ENCODE measurements around the gene ERO1A. TPM values are rescaled to one million over a fixed set of nuclear protein-coding genes. Genes with fewer than 3 reads are reported as not detected.

The ERO1A gene
- total RNA-seq, 1 experiment from 2014 or later: 118 TPM

DNA sequence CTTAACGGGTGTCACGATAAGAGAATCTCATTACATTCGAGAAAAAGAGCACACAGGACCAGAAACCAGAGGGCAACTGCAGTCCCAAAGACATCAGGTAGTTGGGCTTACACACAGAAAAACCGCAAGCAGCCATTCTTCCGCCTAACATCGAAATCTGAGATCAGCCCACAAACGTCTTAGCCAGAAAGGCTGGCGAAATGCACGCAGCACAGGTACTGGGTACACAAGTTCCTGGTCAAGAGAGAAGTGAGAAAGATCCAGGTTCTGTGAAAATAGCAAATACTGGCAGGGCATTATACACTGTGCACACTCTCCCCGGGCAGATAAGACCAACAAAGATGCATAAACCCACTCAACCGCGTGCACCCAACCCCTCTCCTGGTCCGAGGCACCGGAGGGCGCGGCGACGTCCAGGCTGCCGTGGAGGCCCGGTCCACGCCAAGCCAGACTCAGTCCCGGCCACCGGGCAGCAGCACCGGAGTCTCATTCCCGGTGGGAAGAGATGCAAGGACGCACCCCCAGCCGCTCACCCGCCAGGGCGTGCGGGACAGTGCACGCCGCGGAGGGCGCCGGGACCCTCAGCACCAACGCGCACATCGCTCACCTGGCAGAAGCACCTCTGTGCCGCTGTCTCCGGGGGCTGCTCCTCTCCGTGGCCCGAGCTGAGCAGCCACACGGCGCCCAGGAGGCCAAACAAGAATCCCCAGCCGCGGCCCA lies 437 bp downstream of the ERO1A start:
- H3K9me3 ChIP-seq (ENCODE audit: control insufficient read depth in 1 of 2, insufficient read depth in 1 of 2, low read depth in 1 of 2, low read length in 2 of 2): no peaks in the 10 kb centered on the region
- POLR2A ChIA-PET: interaction anchor here (0.6 to 1.0 kb wide), 3 partner anchors 10 to 13 kb away, joined by 3 read pairs; partner anchors contain the start of gene PSMC6
- H3K79me2 ChIP-seq (ENCODE audit: insufficient read depth, low read length): peaks cover 56% of the 10 kb centered on the region
- H2AFZ ChIP-seq (ENCODE audit: low read depth, low read length, poor library complexity, severe bottlenecking): no peak overlapping the region
- H3K4me1 ChIP-seq (ENCODE audit: control insufficient read depth in 1 of 2, insufficient read depth in 2 of 2, low read length in 2 of 2): peaks cover 6 to 36% of the 10 kb centered on the region in 2 experiments
- RAD21 ChIA-PET (ENCODE audit: low non-redundant PET in 1 of 2, low total read pairs in 2 of 2, uncharacterized antibody in 2 of 2, unreplicated experiment in 2 of 2): no interaction called here
- H4K20me1 ChIP-seq (ENCODE audit: insufficient read depth): peaks cover 6% of the 10 kb centered on the region; the same call in 1 of the 2 replicates
- ATAC-seq (peak; percentile 56), DNase-seq (ENCODE audit: low read depth, low spot score) (no peak)
- peak overlapping the region; percentile 97 for H3K9ac ChIP-seq (ENCODE audit: low read length)
- CTCF ChIA-PET: interaction anchor here (0.7 kb wide), 1 partner anchor 15 kb away, joined by 3 read pairs; no protein-coding TSS in a partner anchor
- H3K4me3 ChIP-seq (replicated peaks in 1 of 2; ENCODE audit: low read depth in 1 of 2, low read length in 2 of 2): peak overlapping the region; percentile 74 to 94
- no peaks in the 10 kb centered on the region for H3K36me3 ChIP-seq (ENCODE audit: control insufficient read depth in 1 of 2, insufficient read depth in 2 of 2, low read length in 2 of 2)
- H3K27ac ChIP-seq (ENCODE audit: low read depth, low read length): peak overlapping the region; percentile 93
- no peak for TF ChIP-seq ZNF274 (IDR thresholded peaks at IDR 0.05; ENCODE audit: low read depth, low read length)
- no peak; the same call in 1 of the 2 replicates for TF ChIP-seq SIN3A (IDR thresholded peaks at IDR 0.05; ENCODE audit: low read depth)
- no peak for TF ChIP-seq POLR2AphosphoS5 (IDR thresholded peaks at IDR 0.05; ENCODE audit: low read depth, low read length)
- TF ChIP-seq RAD21 (IDR thresholded peaks at IDR 0.05; ENCODE audit: low read depth): no peak
- TF ChIP-seq, protein P1, sequence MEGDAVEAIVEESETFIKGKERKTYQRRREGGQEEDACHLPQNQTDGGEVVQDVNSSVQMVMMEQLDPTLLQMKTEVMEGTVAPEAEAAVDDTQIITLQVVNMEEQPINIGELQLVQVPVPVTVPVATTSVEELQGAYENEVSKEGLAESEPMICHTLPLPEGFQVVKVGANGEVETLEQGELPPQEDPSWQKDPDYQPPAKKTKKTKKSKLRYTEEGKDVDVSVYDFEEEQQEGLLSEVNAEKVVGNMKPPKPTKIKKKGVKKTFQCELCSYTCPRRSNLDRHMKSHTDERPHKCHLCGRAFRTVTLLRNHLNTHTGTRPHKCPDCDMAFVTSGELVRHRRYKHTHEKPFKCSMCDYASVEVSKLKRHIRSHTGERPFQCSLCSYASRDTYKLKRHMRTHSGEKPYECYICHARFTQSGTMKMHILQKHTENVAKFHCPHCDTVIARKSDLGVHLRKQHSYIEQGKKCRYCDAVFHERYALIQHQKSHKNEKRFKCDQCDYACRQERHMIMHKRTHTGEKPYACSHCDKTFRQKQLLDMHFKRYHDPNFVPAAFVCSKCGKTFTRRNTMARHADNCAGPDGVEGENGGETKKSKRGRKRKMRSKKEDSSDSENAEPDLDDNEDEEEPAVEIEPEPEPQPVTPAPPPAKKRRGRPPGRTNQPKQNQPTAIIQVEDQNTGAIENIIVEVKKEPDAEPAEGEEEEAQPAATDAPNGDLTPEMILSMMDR (IDR thresholded peaks at IDR 0.05 in 2 of 3, conservative IDR thresholded peaks at IDR 0.05 in 1 of 3; ENCODE audit: borderline replicate concordance in 1 of 3, insufficient read depth in 1 of 3, low read depth in 2 of 3, low read length in 2 of 3): no peak
- 0 out of 2 replicates have a peak, but pooled peaks have one; percentile 2 for TF ChIP-seq CBX3 (IDR thresholded peaks at IDR 0.05; ENCODE audit: low read depth)
- TF ChIP-seq JUND (IDR thresholded peaks at IDR 0.05): no peak
- no peak for TF ChIP-seq SRF (IDR thresholded peaks at IDR 0.05; ENCODE audit: low read depth)
- no peak for TF ChIP-seq POLR2A (IDR thresholded peaks at IDR 0.05; ENCODE audit: borderline replicate concordance, extremely low read depth, insufficient read depth, insufficient read length)
- no peak for TF ChIP-seq SP1 (IDR thresholded peaks at IDR 0.05; ENCODE audit: low read depth)
- TF ChIP-seq, protein P2, sequence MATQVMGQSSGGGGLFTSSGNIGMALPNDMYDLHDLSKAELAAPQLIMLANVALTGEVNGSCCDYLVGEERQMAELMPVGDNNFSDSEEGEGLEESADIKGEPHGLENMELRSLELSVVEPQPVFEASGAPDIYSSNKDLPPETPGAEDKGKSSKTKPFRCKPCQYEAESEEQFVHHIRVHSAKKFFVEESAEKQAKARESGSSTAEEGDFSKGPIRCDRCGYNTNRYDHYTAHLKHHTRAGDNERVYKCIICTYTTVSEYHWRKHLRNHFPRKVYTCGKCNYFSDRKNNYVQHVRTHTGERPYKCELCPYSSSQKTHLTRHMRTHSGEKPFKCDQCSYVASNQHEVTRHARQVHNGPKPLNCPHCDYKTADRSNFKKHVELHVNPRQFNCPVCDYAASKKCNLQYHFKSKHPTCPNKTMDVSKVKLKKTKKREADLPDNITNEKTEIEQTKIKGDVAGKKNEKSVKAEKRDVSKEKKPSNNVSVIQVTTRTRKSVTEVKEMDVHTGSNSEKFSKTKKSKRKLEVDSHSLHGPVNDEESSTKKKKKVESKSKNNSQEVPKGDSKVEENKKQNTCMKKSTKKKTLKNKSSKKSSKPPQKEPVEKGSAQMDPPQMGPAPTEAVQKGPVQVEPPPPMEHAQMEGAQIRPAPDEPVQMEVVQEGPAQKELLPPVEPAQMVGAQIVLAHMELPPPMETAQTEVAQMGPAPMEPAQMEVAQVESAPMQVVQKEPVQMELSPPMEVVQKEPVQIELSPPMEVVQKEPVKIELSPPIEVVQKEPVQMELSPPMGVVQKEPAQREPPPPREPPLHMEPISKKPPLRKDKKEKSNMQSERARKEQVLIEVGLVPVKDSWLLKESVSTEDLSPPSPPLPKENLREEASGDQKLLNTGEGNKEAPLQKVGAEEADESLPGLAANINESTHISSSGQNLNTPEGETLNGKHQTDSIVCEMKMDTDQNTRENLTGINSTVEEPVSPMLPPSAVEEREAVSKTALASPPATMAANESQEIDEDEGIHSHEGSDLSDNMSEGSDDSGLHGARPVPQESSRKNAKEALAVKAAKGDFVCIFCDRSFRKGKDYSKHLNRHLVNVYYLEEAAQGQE (IDR thresholded peaks at IDR 0.05; ENCODE audit: low read depth): no peak
- TF ChIP-seq, protein P3, sequence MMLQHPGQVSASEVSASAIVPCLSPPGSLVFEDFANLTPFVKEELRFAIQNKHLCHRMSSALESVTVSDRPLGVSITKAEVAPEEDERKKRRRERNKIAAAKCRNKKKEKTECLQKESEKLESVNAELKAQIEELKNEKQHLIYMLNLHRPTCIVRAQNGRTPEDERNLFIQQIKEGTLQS (IDR thresholded peaks at IDR 0.05): no peak
- TF ChIP-seq EGR1 (IDR thresholded peaks at IDR 0.05; ENCODE audit: low read depth): no peak
- no peak for TF ChIP-seq YY1 (IDR thresholded peaks at IDR 0.05; ENCODE audit: extremely low read depth, insufficient replicate concordance, low read depth, low read length)
- TF ChIP-seq CEBPB (IDR thresholded peaks at IDR 0.05; ENCODE audit: low read depth): no peak
- no peak for TF ChIP-seq EZH2 (IDR thresholded peaks at IDR 0.05)
- TF ChIP-seq, protein P4, sequence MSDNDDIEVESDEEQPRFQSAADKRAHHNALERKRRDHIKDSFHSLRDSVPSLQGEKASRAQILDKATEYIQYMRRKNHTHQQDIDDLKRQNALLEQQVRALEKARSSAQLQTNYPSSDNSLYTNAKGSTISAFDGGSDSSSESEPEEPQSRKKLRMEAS (IDR thresholded peaks at IDR 0.05): peak; percentile 36; the same call in 1 of the 2 replicates
- H3K4me2 ChIP-seq (ENCODE audit: low read length): peak overlapping the region; percentile 89
- no TSS peak for BruUV-seq (replicated peaks)
- intact Hi-C loops (cut with micrococcal nuclease): no loop called here
- no peaks in the 10 kb centered on the region for H3K9me2 ChIP-seq (ENCODE audit: insufficient read depth)
- H3K27me3 ChIP-seq (ENCODE audit: insufficient read depth, low read length): no peaks in the 10 kb centered on the region
